Tibial nerve (tissue), 4 donors: Measurements from ENCODE around the gene SHROOM1. TPM values are rescaled to one million over a fixed set of nuclear protein-coding genes. Genes with fewer than 3 reads are reported as not detected.

Experiments used
- DNase-seq, 2 donors: peaks; one replicate each; pipeline ENCODE4 v3.0.0-alpha.2; 2019; ENCODE audit warnings: low spot score in 2 of 2
- H3K27ac ChIP-seq, 4 donors: fragments of 200-600 bp; sonication (generic) in 3 of 4; one replicate each; pipeline ENCODE4 v1.5.1; 2017 to 2019; ENCODE audit warnings: mild to moderate bottlenecking in 1 of 4
- H3K27me3 ChIP-seq, 2 donors: fragments of 200-600 bp; sonication (generic) in 1 of 2; one replicate each; pipeline versions ENCODE4 v1.5.1 to v1.6.0; 2017 to 2019
- H3K36me3 ChIP-seq, 3 donors: fragments of 200-600 bp; sonication (generic); one replicate each; pipeline ENCODE4 v1.5.1; 2018 to 2019
- H3K4me1 ChIP-seq, 4 donors: fragments of 200-600 bp; sonication (generic) in 3 of 4; one replicate each; pipeline ENCODE4 v1.5.1; 2017 to 2019
- H3K4me3 ChIP-seq, 4 donors: fragments of 200-600 bp; sonication (generic) in 3 of 4; one replicate each; pipeline ENCODE4 v1.5.1; 2017 to 2019; ENCODE audit warnings: mild to moderate bottlenecking in 1 of 4, moderate library complexity in 1 of 4
- H3K9me3 ChIP-seq, 4 donors: fragments of 200-600 bp; sonication (generic) in 3 of 4; one replicate each; pipeline ENCODE4 v1.5.1; 2017 to 2019
- CTCF ChIP-seq, 5 experiments: fragments of 200-600 bp in 3 of 5; fragments of 450-650 bp in 2 of 5; sonication (generic) in 3 of 5; IDR thresholded peaks; one replicate each; pipeline ENCODE4 v1.5.1; 2016 to 2019; ENCODE audit warnings: antibody characterized with exemption in 5 of 5, mild to moderate bottlenecking in 3 of 5, moderate library complexity in 2 of 5
- EP300 ChIP-seq, 2 donors: sonication (generic); formaldehyde crosslinking; IDR thresholded peaks; one replicate each; pipeline ENCODE4 v1.6.1; 2017; ENCODE audit warnings: antibody characterized with exemption in 2 of 2, mild to moderate bottlenecking in 1 of 2
- POLR2A ChIP-seq, 2 donors: fragments of 450-650 bp; IDR thresholded peaks; one replicate each; pipeline ENCODE4 v1.6.1; 2017; ENCODE audit warnings: antibody characterized with exemption in 2 of 2, mild to moderate bottlenecking in 2 of 2, moderate library complexity in 2 of 2
- WGBS, 2 donors: methylation state at CpG; one replicate each; pipeline ENCODE4 v1.1.5; 2018; 5-methylcytosine and 5-hydroxymethylcytosine counted together
- total RNA-seq, 4 donors: library from RNA; depleted of rRNA; stranded (reverse); fragments of >200 nt; gene quantifications; one replicate each; pipeline ENCODE4 v1.1.0, GENCODE V29; 2016

SHROOM1 gene
- total RNA-seq, 4 donors from 2014 or later, result 29.1 to 67.5 (median 38.5) TPM

GRCh38 chr5:132778856-132779255 lies 51.6 kb downstream of the SHROOM1 start:
- H3K4me3 ChIP-seq, result no peak overlapping the region
- DNase-seq, result no peak

GRCh38 chr5:132778129-132778528 lies 52.3 kb downstream of the SHROOM1 start:
- Histone ChIP-seq H3K27ac (peak overlapping the region in 3 of 4 donors; percentile 80 to 88 (median 86)), H3K4me1 (peaks cover 0 to 42% (median 12%) of the 10 kb centered on the region in 4 donors), H3K27me3 (no peaks in the 10 kb centered on the region), H3K9me3 (no peaks in the 10 kb centered on the region), H3K36me3 (no peaks in the 10 kb centered on the region), H3K4me3 (peak overlapping the region; percentile 74 to 89 (median 86))
- 81 to 84% methylated on average over 4 of the region's 4 CpGs for WGBS, 2 donors
- no peak for DNase-seq
- TF ChIP-seq EP300 (IDR thresholded peaks at IDR 0.05), result no peak
- no peak for TF ChIP-seq POLR2A (IDR thresholded peaks at IDR 0.05)
- no peak for TF ChIP-seq CTCF (IDR thresholded peaks at IDR 0.05)

More at GRCh38 chr5:132778856-132779255, 51.6 kb downstream of the SHROOM1 start:
- Histone ChIP-seq H3K4me1 (peaks cover 0 to 37% (median 12%) of the 10 kb centered on the region in 4 donors), H3K27ac (no peak overlapping the region), H3K27me3 (no peaks in the 10 kb centered on the region), H3K9me3 (no peaks in the 10 kb centered on the region), H3K36me3 (no peaks in the 10 kb centered on the region)
- TF ChIP-seq CTCF (IDR thresholded peaks at IDR 0.05), result no peak
- TF ChIP-seq EP300 (IDR thresholded peaks at IDR 0.05), result no peak
- no peak for TF ChIP-seq POLR2A (IDR thresholded peaks at IDR 0.05)
- WGBS, 2 donors, result 96% methylated on average over 5 of the region's 5 CpGs

- Histone ChIP-seq H3K4me3 (peak within 1 kb of the TSS; percentile 74 to 89 (median 86)), H3K27ac (peak within 1 kb of the TSS; percentile 72 to 88 (median 83)), H3K36me3 (no peaks in the 10 kb centered on the region), H3K9me3 (no peaks in the 10 kb centered on the region), H3K4me1 (peaks cover 0 to 49% (median 12%) of the 10 kb centered on the region in 4 donors), H3K27me3 (no peaks in the 10 kb centered on the region)
- DNase-seq, result peak in 1 of 2 donors; percentile 39
- 2 to 4% methylated on average over 15 to 41 of the region's 82 CpGs for WGBS, 2 donors
- TF ChIP-seq CTCF (IDR thresholded peaks at IDR 0.05) (peak in 1 of 5 experiments; percentile 36), EP300 (IDR thresholded peaks at IDR 0.05) (no peak), POLR2A (IDR thresholded peaks at IDR 0.05) (no peak)
Observed at GRCh38 chr5:132777209-132778069, 53.0 kb downstream of the SHROOM1 start, which contains the start of gene SEPTIN8. Gene SEPTIN8, minus strand, starts transcription at chr5:132777239. Its CDS starts 102 bp downstream, at chr5:132777137.

- no CpG with 5 or more reads among the region's 40 CpGs for WGBS, 2 donors
- H3K36me3 ChIP-seq, result no peaks in the 10 kb centered on the region
- H3K27me3 ChIP-seq, result no peaks in the 10 kb centered on the region
- H3K4me3 ChIP-seq, result peak overlapping the region; percentile 74 to 89 (median 86)
- no peaks in the 10 kb centered on the region for H3K9me3 ChIP-seq
- TF ChIP-seq CTCF (IDR thresholded peaks at IDR 0.05) (no peak), POLR2A (IDR thresholded peaks at IDR 0.05) (no peak), EP300 (IDR thresholded peaks at IDR 0.05) (no peak)
- peak overlapping the region; percentile 72 to 88 (median 83) for H3K27ac ChIP-seq
- DNase-seq, result no peak
- H3K4me1 ChIP-seq, result peaks cover 0 to 54% (median 12%) of the 10 kb centered on the region in 4 donors
Observed at GRCh38 chr5:132776938-132777208, 53.6 kb downstream of the SHROOM1 start.
